Hepatocyte (in vitro differentiated cells): ENCODE measurements around the gene RAPGEF6.

Source experiments
- CTCF ChIP-seq: fragments of 200-600 bp; sonication (generic); IDR thresholded peaks from 2 replicates; pipeline ENCODE4 v1.5.1; 2016; ENCODE audit warnings: antibody characterized with exemption, mild to moderate bottlenecking; ENCODE audit not compliant: poor library complexity
- EZH2 ChIP-seq: fragments of 200-600 bp; sonication (generic); IDR thresholded peaks from 2 replicates; pipeline ENCODE4 v1.6.1; 2016; ENCODE audit warnings: antibody characterized with exemption, mild to moderate bottlenecking, borderline replicate concordance

GRCh38 chr5:131394128-131394527, 240.9 kb downstream of the RAPGEF6 start:
- no peak for TF ChIP-seq EZH2
- no peak for TF ChIP-seq CTCF
